CD4-positive, alpha-beta T cell (primary cell): ENCODE measurements around the gene ABHD14A. TPM values are rescaled to one million over a fixed set of nuclear protein-coding genes. Genes with fewer than 3 reads are reported as not detected.

Experiments used
- ATAC-seq: fragments of 200-7000 bp; cut with Tn5 transposase; one replicate; pipeline ENCODE4 v1.10.0; 2022; ENCODE audit warnings: mild to moderate bottlenecking; ENCODE audit not compliant: poor library complexity
- CTCF ChIA-PET: fragments of 350-600 bp; sonication (Branson Sonifier 250); formaldehyde crosslinking; loops from one replicate; lab custom pipeline; 2021; ENCODE audit warnings: antibody characterized with exemption, inconsistent platforms; lab: Charles Lee
- POLR2A ChIA-PET: fragments of 350-600 bp; sonication (Branson Sonifier 250); formaldehyde crosslinking; loops from one replicate; lab custom pipeline; 2021; ENCODE audit warnings: antibody characterized with exemption, inconsistent platforms; lab: Charles Lee
- DNase-seq, 14 experiments: peaks; one replicate each; pipeline ENCODE4 v3.0.0-alpha.2; 2013 to 2020; ENCODE audit warnings: mixed read lengths in 2 of 14
- H3K27ac ChIP-seq, 2 donors: one replicate each; pipeline versions ENCODE4 v1.5.1 to v1.7.0; 2013; ENCODE audit warnings: low read length in 2 of 2, low read depth in 1 of 2, mild to moderate bottlenecking in 1 of 2
- H3K27me3 ChIP-seq, 2 experiments: 1 replicate in 1 of 2; 2 replicates in 1 of 2; pipeline versions ENCODE4 v1.6.1 to v1.7.0; 2013; ENCODE audit warnings: low read length in 2 of 2, control low read depth in 1 of 2, mild to moderate bottlenecking in 1 of 2, moderate library complexity in 1 of 2; ENCODE audit not compliant: insufficient read depth in 2 of 2, control insufficient read depth in 1 of 2
- H3K36me3 ChIP-seq: one replicate; pipeline ENCODE4 v1.6.1; 2013; ENCODE audit warnings: low read length, control low read depth; ENCODE audit not compliant: insufficient read depth
- H3K4me1 ChIP-seq: one replicate; pipeline ENCODE4 v1.6.1; 2013; ENCODE audit warnings: low read length, control low read depth; ENCODE audit not compliant: insufficient read depth
- H3K4me3 ChIP-seq: one replicate; pipeline ENCODE4 v1.5.1; 2013; ENCODE audit warnings: mild to moderate bottlenecking, low read length, moderate library complexity
- H3K9me3 ChIP-seq, 2 experiments: 1 replicate in 1 of 2; 2 replicates in 1 of 2; pipeline versions ENCODE4 v1.6.1 to v1.7.0; 2013; ENCODE audit warnings: low read length in 2 of 2, mild to moderate bottlenecking in 2 of 2, control low read depth in 1 of 2, moderate library complexity in 1 of 2; ENCODE audit not compliant: control insufficient read depth in 1 of 2, insufficient read depth in 1 of 2
- H3K27ac Mint-ChIP-seq: one replicate; pipeline ENCODE4 v1.8.0; 2020; ENCODE audit warnings: mixed read lengths
- H3K27me3 Mint-ChIP-seq: one replicate; pipeline ENCODE4 v1.8.0; 2021; ENCODE audit warnings: mixed read lengths
- H3K36me3 Mint-ChIP-seq: one replicate; pipeline ENCODE4 v1.8.0; 2021; ENCODE audit warnings: low read depth, mixed read lengths
- H3K4me1 Mint-ChIP-seq: one replicate; pipeline ENCODE4 v1.8.0; 2021; ENCODE audit warnings: low read depth, mixed read lengths
- H3K4me3 Mint-ChIP-seq: one replicate; pipeline ENCODE4 v1.8.0; 2020; ENCODE audit warnings: mild to moderate bottlenecking, mixed read lengths
- H3K9me3 Mint-ChIP-seq: one replicate; pipeline ENCODE4 v1.8.0; 2020; ENCODE audit warnings: mixed read lengths
- intact Hi-C, 2 experiments: fragments of 100-400 bp; cut with DNase I in 1 of 2; cut with micrococcal nuclease in 1 of 2; formaldehyde crosslinking; loops; one replicate each; pipeline versions ENCODE4 v1.15.1 to v1.9.0; 2023 to 2025; cut with DNase I, micrococcal nuclease
- total RNA-seq, 174 experiments: library from RNA in 2 of 174; stranded (reverse) in 2 of 174; gene quantifications; one replicate each; pipeline ENCODE4 v1.2.3 and lab custom pipeline; 2021 to 2026
- TF ChIP-seq, protein P1 (sequence below): fragments of 200-600 bp; IDR thresholded peaks from one replicate; pipeline ENCODE4 v1.8.0; 2022; ENCODE audit warnings: antibody characterized with exemption, mild to moderate bottlenecking

ABHD14A gene
- total RNA-seq, 2 experiments from 2014 or later = 9.5 to 10.6 TPM

DNA sequence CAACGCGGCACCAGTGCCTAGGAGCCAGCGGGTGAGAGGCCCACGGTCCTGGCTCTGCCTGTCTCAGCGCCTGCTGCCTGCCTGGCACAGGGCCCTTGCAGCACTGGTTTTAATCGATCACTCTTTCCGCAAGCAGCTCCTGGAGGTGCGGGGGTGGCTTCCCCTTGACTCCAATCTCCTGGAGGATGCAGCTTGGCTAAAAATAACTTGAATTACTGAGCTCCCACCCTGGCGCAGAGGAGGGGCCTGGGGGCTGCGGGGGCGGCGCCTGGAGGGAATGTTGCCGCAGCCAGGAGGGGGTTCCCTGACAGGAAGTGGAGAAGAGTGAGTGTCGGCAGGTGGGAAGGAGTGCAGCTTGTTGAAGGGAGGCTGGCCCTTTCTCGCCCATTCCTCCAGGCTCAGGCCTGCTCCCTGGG is 30.7 kb downstream of the ABHD14A start:
- TF ChIP-seq, protein P1, sequence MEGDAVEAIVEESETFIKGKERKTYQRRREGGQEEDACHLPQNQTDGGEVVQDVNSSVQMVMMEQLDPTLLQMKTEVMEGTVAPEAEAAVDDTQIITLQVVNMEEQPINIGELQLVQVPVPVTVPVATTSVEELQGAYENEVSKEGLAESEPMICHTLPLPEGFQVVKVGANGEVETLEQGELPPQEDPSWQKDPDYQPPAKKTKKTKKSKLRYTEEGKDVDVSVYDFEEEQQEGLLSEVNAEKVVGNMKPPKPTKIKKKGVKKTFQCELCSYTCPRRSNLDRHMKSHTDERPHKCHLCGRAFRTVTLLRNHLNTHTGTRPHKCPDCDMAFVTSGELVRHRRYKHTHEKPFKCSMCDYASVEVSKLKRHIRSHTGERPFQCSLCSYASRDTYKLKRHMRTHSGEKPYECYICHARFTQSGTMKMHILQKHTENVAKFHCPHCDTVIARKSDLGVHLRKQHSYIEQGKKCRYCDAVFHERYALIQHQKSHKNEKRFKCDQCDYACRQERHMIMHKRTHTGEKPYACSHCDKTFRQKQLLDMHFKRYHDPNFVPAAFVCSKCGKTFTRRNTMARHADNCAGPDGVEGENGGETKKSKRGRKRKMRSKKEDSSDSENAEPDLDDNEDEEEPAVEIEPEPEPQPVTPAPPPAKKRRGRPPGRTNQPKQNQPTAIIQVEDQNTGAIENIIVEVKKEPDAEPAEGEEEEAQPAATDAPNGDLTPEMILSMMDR = no peak
- ChIA-PET CTCF (no interaction called here), POLR2A (interaction anchor here (0.8 to 1.1 kb wide), 2 partner anchors 10 to 51 kb away, joined by 3 read pairs; partner anchors contain the start of genes DUSP7 and RPL29)
- Histone ChIP-seq H3K36me3 (no peaks in the 10 kb centered on the region), H3K27me3 (no peaks in the 10 kb centered on the region), H3K4me3 (no peak overlapping the region), H3K9me3 (no peaks in the 10 kb centered on the region), H3K27ac (no peak overlapping the region), H3K4me1 (peaks cover 24% of the 10 kb centered on the region)
- intact Hi-C loops = no loop called here
- ATAC-seq (no peak), DNase-seq (no peak)
- Mint-ChIP-seq H3K4me1 (peaks cover 17% of the 10 kb centered on the region), H3K9me3 (no peaks in the 10 kb centered on the region), H3K27me3 (no peaks in the 10 kb centered on the region), H3K36me3 (no peaks in the 10 kb centered on the region), H3K27ac (no peak overlapping the region), H3K4me3 (no peak overlapping the region)

DNA sequence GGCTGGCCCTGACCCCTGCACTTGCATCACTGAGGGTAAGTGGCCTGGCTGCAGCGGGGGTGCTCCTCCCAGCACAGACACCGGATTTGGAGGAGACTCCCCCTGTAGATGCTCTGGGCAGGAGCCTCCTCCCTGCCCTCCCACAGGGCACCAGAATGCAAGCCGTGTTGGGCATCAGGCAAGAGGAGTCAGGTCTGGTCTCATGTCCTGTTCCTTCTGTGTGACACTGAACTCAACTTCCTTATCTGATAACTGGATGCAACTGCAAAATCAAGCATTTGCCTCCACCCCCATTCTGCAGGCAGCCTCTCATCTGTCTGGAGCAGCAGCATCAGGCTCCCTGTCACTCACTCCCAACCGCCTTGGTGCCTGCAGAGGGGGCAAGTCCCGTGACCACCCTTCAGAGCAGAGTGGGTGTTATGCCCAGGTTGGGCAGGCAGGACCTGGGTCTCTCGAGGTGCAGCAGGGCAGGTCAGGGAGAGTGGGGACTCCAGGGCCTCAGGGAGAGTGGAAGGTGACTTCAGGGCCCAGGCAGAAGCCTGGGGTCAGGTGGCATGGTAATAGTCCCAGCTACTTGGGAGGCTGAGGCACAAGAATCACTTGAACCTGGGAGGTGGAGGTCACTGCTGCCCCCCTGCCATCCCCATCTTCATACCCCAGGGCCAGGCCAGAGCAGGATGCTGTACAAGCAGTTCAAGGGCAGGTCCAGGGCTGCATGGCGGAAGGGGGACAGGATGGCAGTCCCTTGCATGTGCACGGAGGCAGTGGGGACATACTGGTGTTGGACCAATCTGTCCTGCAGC is 31.4 kb downstream of the ABHD14A start:
- H3K27me3 ChIP-seq = no peaks in the 10 kb centered on the region
- POLR2A ChIA-PET = interaction anchor here (0.8 to 1.1 kb wide), 2 partner anchors 10 to 50 kb away, joined by 3 read pairs; partner anchors contain the start of genes DUSP7 and RPL29
- Mint-ChIP-seq H3K27ac (no peak overlapping the region), H3K27me3 (no peaks in the 10 kb centered on the region), H3K4me3 (no peak overlapping the region), H3K4me1 (peaks cover 17% of the 10 kb centered on the region), H3K9me3 (no peaks in the 10 kb centered on the region), H3K36me3 (no peaks in the 10 kb centered on the region)
- no peaks in the 10 kb centered on the region for H3K36me3 ChIP-seq
- intact Hi-C loops = no loop called here
- peaks cover 23% of the 10 kb centered on the region for H3K4me1 ChIP-seq
- H3K9me3 ChIP-seq = no peaks in the 10 kb centered on the region
- CTCF ChIA-PET = no interaction called here
- DNase-seq (no peak), ATAC-seq (no peak)
- no peak overlapping the region for H3K4me3 ChIP-seq
- TF ChIP-seq, protein P1 = no peak
- H3K27ac ChIP-seq = no peak overlapping the region

DNA sequence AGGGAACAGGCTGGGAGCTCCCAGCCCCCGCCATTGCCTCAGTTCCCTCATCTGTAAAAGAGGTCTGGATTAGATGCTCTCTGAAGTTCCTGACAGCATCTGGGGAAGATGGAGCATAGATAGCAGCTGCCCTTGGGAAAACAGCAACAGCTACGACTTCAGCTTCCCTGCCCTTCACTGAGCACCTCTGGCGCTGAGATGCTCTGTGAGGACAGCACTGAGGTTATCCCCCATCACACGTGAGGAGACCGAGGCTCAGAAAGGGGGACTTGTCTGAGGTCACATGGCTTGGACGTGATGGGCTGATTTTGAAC is 31.9 kb downstream of the ABHD14A start:
- Histone ChIP-seq H3K27me3 (no peaks in the 10 kb centered on the region), H3K27ac (no peak overlapping the region), H3K4me3 (no peak overlapping the region), H3K9me3 (no peaks in the 10 kb centered on the region), H3K36me3 (no peaks in the 10 kb centered on the region), H3K4me1 (peaks cover 18% of the 10 kb centered on the region)
- Mint-ChIP-seq H3K36me3 (no peaks in the 10 kb centered on the region), H3K9me3 (no peaks in the 10 kb centered on the region), H3K4me1 (peaks cover 12% of the 10 kb centered on the region), H3K4me3 (no peak overlapping the region), H3K27me3 (no peaks in the 10 kb centered on the region), H3K27ac (no peak overlapping the region)
- intact Hi-C loops = no loop called here
- CTCF ChIA-PET = no interaction called here
- ATAC-seq = no peak
- POLR2A ChIA-PET = no interaction called here
- TF ChIP-seq, protein P1 = no peak
- no peak for DNase-seq
